MM.1S (cell line): ENCODE results near the gene INO80D.

Experiments used
- DNase-seq: peaks from one replicate; pipeline ENCODE4 v3.0.0-alpha.2; 2015
- H2AFZ ChIP-seq: fragments of 300-600 bp; sonication (generic); 2 replicates; pipeline ENCODE4 v1.6.0; 2016; ENCODE audit warnings: antibody characterized with exemption, low read length
- H3F3A ChIP-seq: fragments of 300-600 bp; sonication (generic); 2 replicates; pipeline ENCODE4 v1.6.1; 2016; ENCODE audit warnings: mild to moderate bottlenecking, antibody characterized with exemption, low read length, moderate library complexity, mixed read lengths; ENCODE audit not compliant: insufficient read depth
- H3K27ac ChIP-seq: fragments of 300-600 bp; sonication (generic); 2 replicates; pipeline ENCODE4 v1.5.1; 2016; ENCODE audit warnings: mild to moderate bottlenecking, low read length
- H3K27me3 ChIP-seq: fragments of 300-600 bp; sonication (generic); replicated peaks from 2 replicates; pipeline ENCODE4 v1.6.0; 2016; ENCODE audit warnings: low read length; ENCODE audit not compliant: insufficient read depth
- H3K36me3 ChIP-seq: fragments of 300-600 bp; sonication (generic); replicated peaks from 2 replicates; pipeline ENCODE4 v1.6.1; 2016; ENCODE audit warnings: mild to moderate bottlenecking, low read length, mixed read lengths; ENCODE audit not compliant: insufficient read depth
- H3K4me1 ChIP-seq: fragments of 300-600 bp; sonication (generic); 2 replicates; pipeline ENCODE4 v1.6.1; 2016; ENCODE audit warnings: low read length, mixed read lengths
- H3K4me2 ChIP-seq: fragments of 300-600 bp; sonication (generic); 2 replicates; pipeline ENCODE4 v1.6.0; 2016; ENCODE audit warnings: low read depth, low read length
- H3K4me3 ChIP-seq: fragments of 300-600 bp; sonication (generic); 2 replicates; pipeline ENCODE4 v1.5.1; 2016; ENCODE audit warnings: low read length, mixed read lengths
- H3K79me2 ChIP-seq: fragments of 300-600 bp; sonication (generic); 2 replicates; pipeline ENCODE4 v1.6.1; 2016; ENCODE audit warnings: mixed run types, low read length, mixed read lengths
- H3K9ac ChIP-seq: fragments of 300-600 bp; sonication (generic); 2 replicates; pipeline ENCODE4 v1.6.1; 2016; ENCODE audit warnings: low read length, mixed read lengths
- H3K9me2 ChIP-seq: fragments of 300-600 bp; sonication (generic); replicated peaks from 2 replicates; pipeline ENCODE4 v1.6.1; 2016; ENCODE audit warnings: mild to moderate bottlenecking, low read length, mixed read lengths; ENCODE audit not compliant: insufficient read depth
- H3K9me3 ChIP-seq: fragments of 300-600 bp; sonication (generic); replicated peaks from 2 replicates; pipeline ENCODE4 v1.6.1; 2016; ENCODE audit warnings: mild to moderate bottlenecking, low read length, mixed read lengths; ENCODE audit not compliant: insufficient read depth
- H4K20me1 ChIP-seq: fragments of 300-600 bp; sonication (generic); 2 replicates; pipeline ENCODE4 v1.6.1; 2016; ENCODE audit warnings: mild to moderate bottlenecking, low read length, moderate library complexity, mixed read lengths; ENCODE audit not compliant: insufficient read depth
- CTCF ChIP-seq: fragments of 300-600 bp; sonication (generic); IDR thresholded peaks from 2 replicates; pipeline ENCODE4 v1.5.1; 2016; ENCODE audit warnings: antibody characterized with exemption, low read length, mixed read lengths
- EZH2 ChIP-seq: fragments of 300-600 bp; sonication (generic); optimal IDR thresholded peaks from 2 replicates; pipeline ENCODE3; 2017; ENCODE audit warnings: low read depth, mild to moderate bottlenecking, antibody characterized with exemption, low read length, mixed read lengths
- EZH2phosphoT487 ChIP-seq: fragments of 300-600 bp; sonication (generic); IDR thresholded peaks from 2 replicates; pipeline ENCODE4 v1.6.1; 2018; ENCODE audit warnings: antibody characterized with exemption, low read length

Gene INO80D

GRCh38 chr2:206011018-206011614 lies 74.9 kb downstream of the INO80D start:
- Histone ChIP-seq H3K4me3 (no peak overlapping the region), H3K9ac (no peak overlapping the region), H3K9me2 (no peaks in the 10 kb centered on the region), H4K20me1 (no peaks in the 10 kb centered on the region), H3K36me3 (0 out of 2 replicates have a peak, but pooled peaks cover 3% of the 10 kb centered on the region), H3K9me3 (no peaks in the 10 kb centered on the region), H3K4me1 (no peaks in the 10 kb centered on the region), H3K27ac (no peak overlapping the region), H3K4me2 (no peak overlapping the region), H3K27me3 (no peaks in the 10 kb centered on the region), H3F3A (no peaks in the 10 kb centered on the region), H2AFZ (no peak overlapping the region), H3K79me2 (no peaks in the 10 kb centered on the region)
- TF ChIP-seq CTCF (no peak), EZH2phosphoT487 (no peak), EZH2 (no peak)
- DNase-seq = no peak

- no peak overlapping the region for H3K27ac ChIP-seq
- no peak overlapping the region for H2AFZ ChIP-seq
Observed at GRCh38 chr2:206004004-206004693, 81.8 kb downstream of the INO80D start.

GRCh38 chr2:206002440-206002839 lies 83.5 kb downstream of the INO80D start:
- no peak for TF ChIP-seq CTCF
- no peak for TF ChIP-seq EZH2phosphoT487
- no peak for TF ChIP-seq EZH2
- no peaks in the 10 kb centered on the region for H3K79me2 ChIP-seq
- no peaks in the 10 kb centered on the region for H3K9me3 ChIP-seq
- no peaks in the 10 kb centered on the region for H3K4me1 ChIP-seq
- H3K36me3 ChIP-seq = peaks cover 14% of the 10 kb centered on the region; the same call in 1 of the 2 replicates
- H3K9me2 ChIP-seq = no peaks in the 10 kb centered on the region
- no peak overlapping the region for H3K9ac ChIP-seq
- no peaks in the 10 kb centered on the region for H3F3A ChIP-seq
- H3K27me3 ChIP-seq = no peaks in the 10 kb centered on the region
- no peak overlapping the region for H3K4me2 ChIP-seq
- no peak for DNase-seq
- no peak overlapping the region for H2AFZ ChIP-seq
- no peaks in the 10 kb centered on the region for H4K20me1 ChIP-seq
- no peak overlapping the region for H3K4me3 ChIP-seq
- H3K27ac ChIP-seq = no peak overlapping the region

More at GRCh38 chr2:206004004-206004693, 81.8 kb downstream of the INO80D start:
- TF ChIP-seq EZH2 (no peak), CTCF (peak; percentile 38), EZH2phosphoT487 (no peak)
- no peak for DNase-seq
- Histone ChIP-seq H3K79me2 (no peaks in the 10 kb centered on the region), H3F3A (no peaks in the 10 kb centered on the region), H3K4me1 (no peaks in the 10 kb centered on the region), H3K9me3 (no peaks in the 10 kb centered on the region), H3K9me2 (no peaks in the 10 kb centered on the region), H3K4me2 (no peak overlapping the region), H3K36me3 (peaks cover 14% of the 10 kb centered on the region; the same call in 1 of the 2 replicates), H3K27me3 (no peaks in the 10 kb centered on the region), H3K9ac (no peak overlapping the region), H4K20me1 (no peaks in the 10 kb centered on the region), H3K4me3 (no peak overlapping the region)
